Ovary (tissue), 9 donors: ENCODE results near the gene GALNT10. TPM values are rescaled to one million over a fixed set of nuclear protein-coding genes. Genes with fewer than 3 reads are reported as not detected.

Source experiments
- DNase-seq, 5 donors: peaks; one replicate each; pipeline ENCODE4 v3.0.0-alpha.2; 2019 to 2020
- H3K27ac ChIP-seq, 2 donors: fragments of 200-600 bp; one replicate each; pipeline versions ENCODE4 v1.5.1 to v1.8.0; 2019 to 2022
- H3K27me3 ChIP-seq: fragments of 200-600 bp; one replicate; pipeline ENCODE4 v1.8.0; 2022
- H3K36me3 ChIP-seq: fragments of 200-600 bp; sonication (generic); one replicate; pipeline ENCODE4 v1.5.1; 2019
- H3K4me1 ChIP-seq: one replicate; pipeline ENCODE4 v1.8.1; 2013; ENCODE audit warnings: mild to moderate bottlenecking, moderate library complexity; ENCODE audit not compliant: insufficient read depth
- H3K4me3 ChIP-seq: fragments of 200-600 bp; sonication (generic); one replicate; pipeline ENCODE4 v1.5.1; 2017
- H3K9me3 ChIP-seq, 2 donors: fragments of 200-600 bp in 1 of 2; sonication (generic) in 1 of 2; one replicate each; pipeline versions ENCODE4 v1.5.1 to v1.8.1; 2013 to 2019; ENCODE audit warnings: mild to moderate bottlenecking in 1 of 2, moderate library complexity in 1 of 2
- CTCF ChIP-seq, 3 donors: fragments of 450-650 bp in 2 of 3; fragments of 200-600 bp in 1 of 3; IDR thresholded peaks; one replicate each; pipeline versions ENCODE4 v1.5.1 to v1.8.0; 2016 to 2022; ENCODE audit warnings: antibody characterized with exemption in 3 of 3, mild to moderate bottlenecking in 1 of 3
- EP300 ChIP-seq: sonication (generic); formaldehyde crosslinking; IDR thresholded peaks from one replicate; pipeline ENCODE4 v1.6.1; 2017; ENCODE audit warnings: antibody characterized with exemption
- POLR2A ChIP-seq: fragments of 450-650 bp; IDR thresholded peaks from one replicate; pipeline ENCODE4 v1.6.1; 2017; ENCODE audit warnings: antibody characterized with exemption, mild to moderate bottlenecking, moderate library complexity
- WGBS, 3 donors: extraction: QIAGEN DNeasy Blood & Tissue Kit in 1 of 3; methylation state at CpG; one replicate each; pipeline versions ENCODE4 v1.1.5 to v1.1.7; 2013 to 2017; 5-methylcytosine and 5-hydroxymethylcytosine counted together
- intact Hi-C, 4 donors: fragments of 100-400 bp; cut with DNase I; formaldehyde crosslinking; loops; one replicate each; pipeline versions ENCODE4 v1.11.0 to v1.15.1; 2022 to 2023
- polyA plus RNA-seq, 2 donors: library from polyadenylated mRNA; stranded (reverse); fragments of 200-250 nt in 1 of 2; fragments of 350-450 nt in 1 of 2; fragmentation: Illumina TruSeq in 1 of 2; extraction: RNeasy Lipid Tissue Mini Kit (QIAGEN cat#74804) in 1 of 2; gene quantifications; one replicate each; pipeline ENCODE4 v1.2.3, GENCODE V29; 2013 to 2014
- total RNA-seq, 7 donors: library from RNA; depleted of rRNA in 2 of 7; stranded (reverse); fragments of >200 nt in 2 of 7; fragmentation: NEBNext Ultra II Directional in 3 of 7; extraction: Animal tissue kit (Norgen Biotek cat#: 25700) in 3 of 7; gene quantifications; one replicate each; pipeline versions ENCODE4 v1.1.0 to v1.2.4, GENCODE V29; 2016 to 2023
- donor health status: DM: no; HTN: no; CAD: no; lungs with moderate emphysema.
- donor health status: DM: no; HTN: no; CAD: no.
- donor health status: Bipolar disorder and iron deficiency.
- donor health status: DM: yes; HTN: yes; CAD: no.
- donor health status: DM: no; HTN: no; CAD: no.
- donor health status: DM: yes; HTN: yes; CAD: no.

GALNT10 gene
- total and polyA plus RNA-seq, 9 donors, result 34.5 to 206 (median 88.7) TPM

- Histone ChIP-seq H3K27ac (no peak overlapping the region), H3K4me3 (no peak overlapping the region), H3K9me3 (no peaks in the 10 kb centered on the region), H3K36me3 (no peaks in the 10 kb centered on the region), H3K4me1 (no peaks in the 10 kb centered on the region), H3K27me3 (no peaks in the 10 kb centered on the region)
- no peak for DNase-seq
- TF ChIP-seq EP300, result no peak
- TF ChIP-seq CTCF (IDR thresholded peaks at IDR 0.05), result no peak
- no peak for TF ChIP-seq POLR2A
- intact Hi-C loops, result no loop called here
- 79 to 93% (median 91%) methylated on average over 4 of the region's 4 CpGs for WGBS, 3 donors
These were observed 142.5 kb downstream of the GALNT10 start for GRCh38 chr5:154333016-154333415.

GRCh38 chr5:154334406-154335064, 144.0 kb downstream of the GALNT10 start:
- H3K27ac ChIP-seq, result no peak overlapping the region
- WGBS, 3 donors, result 74 to 85% (median 84%) methylated on average over 6 of the region's 6 CpGs
- DNase-seq, result no peak

GRCh38 chr5:154335065-154335448, 144.5 kb downstream of the GALNT10 start:
- no peaks in the 10 kb centered on the region for H3K27me3 ChIP-seq
- WGBS, 3 donors, result 87 to 93% (median 90%) methylated on average over 5 of the region's 5 CpGs
- H3K4me1 ChIP-seq, result no peaks in the 10 kb centered on the region
- no peaks in the 10 kb centered on the region for H3K9me3 ChIP-seq
- no peak for DNase-seq
- H3K27ac ChIP-seq, result no peak overlapping the region
- intact Hi-C loops, result no loop called here
- H3K4me3 ChIP-seq, result no peak overlapping the region
- no peak for TF ChIP-seq POLR2A
- TF ChIP-seq CTCF (IDR thresholded peaks at IDR 0.05), result no peak
- no peak for TF ChIP-seq EP300
- H3K36me3 ChIP-seq, result no peaks in the 10 kb centered on the region

More at GRCh38 chr5:154334406-154335064, 144.0 kb downstream of the GALNT10 start:
- Histone ChIP-seq H3K4me1 (no peaks in the 10 kb centered on the region), H3K9me3 (no peaks in the 10 kb centered on the region), H3K36me3 (no peaks in the 10 kb centered on the region), H3K27me3 (no peaks in the 10 kb centered on the region), H3K4me3 (no peak overlapping the region)
- TF ChIP-seq CTCF (IDR thresholded peaks at IDR 0.05), result no peak
- TF ChIP-seq POLR2A, result no peak
- no peak for TF ChIP-seq EP300
- intact Hi-C loops, result no loop called here

- no peak for DNase-seq
- H3K27ac ChIP-seq, result no peak overlapping the region
- H3K9me3 ChIP-seq, result no peaks in the 10 kb centered on the region
- H3K27me3 ChIP-seq, result no peaks in the 10 kb centered on the region
- no peak overlapping the region for H3K4me3 ChIP-seq
- 78 to 90% (median 78%) methylated on average over 6 of the region's 6 CpGs for WGBS, 3 donors
- TF ChIP-seq POLR2A (no peak), EP300 (no peak), CTCF (IDR thresholded peaks at IDR 0.05) (no peak)
- H3K36me3 ChIP-seq, result no peaks in the 10 kb centered on the region
- intact Hi-C loops, result no loop called here
- peaks cover 2% of the 10 kb centered on the region for H3K4me1 ChIP-seq
These were observed 151.1 kb downstream of the GALNT10 start for GRCh38 chr5:154341620-154342019.
